K562 (cell line): Measurements from ENCODE around the gene ADM2. TPM values are rescaled to one million over a fixed set of nuclear protein-coding genes. Genes with fewer than 3 reads are reported as not detected.

ENCODE experiments used
- ATF7 ChIP-seq: fragments of 450-650 bp; IDR thresholded peaks from 2 replicates; pipeline ENCODE4 v1.7.1; 2014; ENCODE audit warnings: mild to moderate bottlenecking, moderate library complexity
- ERF ChIP-seq: fragments of 450-650 bp; formaldehyde crosslinking; IDR thresholded peaks from 2 replicates; pipeline ENCODE4 v1.4.0; 2020; ENCODE audit warnings: mild to moderate bottlenecking, mixed read lengths
- EWSR1 ChIP-seq: fragments of 450-650 bp; IDR thresholded peaks from 2 replicates; pipeline ENCODE4 v1.6.1; 2018; ENCODE audit warnings: borderline replicate concordance, mild to moderate bottlenecking, low read depth, moderate library complexity; ENCODE audit not compliant: partially characterized antibody
- FOS ChIP-seq: IDR thresholded peaks from 3 replicates; pipeline ENCODE4 v1.6.1; 2011; ENCODE audit not compliant: insufficient read length; ENCODE audit errors: extremely low read depth
- HDAC1 ChIP-seq, 2 experiments: fragments of 450-650 bp; IDR thresholded peaks; 2 replicates each; pipeline ENCODE4 v1.6.1; 2016 to 2017; ENCODE audit warnings: inconsistent platforms in 1 of 2, mild to moderate bottlenecking in 1 of 2, moderate library complexity in 1 of 2
- HDAC6 ChIP-seq: IDR thresholded peaks from 2 replicates; pipeline ENCODE4 v1.6.1; 2012; ENCODE audit warnings: low read depth, mild to moderate bottlenecking, control low read depth, inconsistent platforms, low read length, moderate library complexity
- HLTF ChIP-seq: fragments of 450-650 bp; IDR thresholded peaks from 2 replicates; pipeline ENCODE4 v1.6.1; 2016
- KDM2B ChIP-seq: fragments of 250-450 bp; sonication (Bioruptor Pico); IDR thresholded peaks from 2 replicates; pipeline ENCODE4 v1.8.0; 2021; ENCODE audit warnings: mild to moderate bottlenecking, moderate library complexity
- MBD2 ChIP-seq: sonication (generic); IDR thresholded peaks from 2 replicates; pipeline ENCODE4 v1.6.1; 2016; ENCODE audit warnings: low read depth, borderline replicate concordance
- MED1 ChIP-seq: sonication (generic); formaldehyde crosslinking; IDR thresholded peaks from 2 replicates; pipeline ENCODE4 v1.8.1; 2023; ENCODE audit warnings: missing genetic modification reagents, borderline replicate concordance
- RAD51 ChIP-seq: fragments of 450-650 bp; IDR thresholded peaks from 2 replicates; pipeline ENCODE4 v1.7.1; 2016; ENCODE audit warnings: low read depth, mild to moderate bottlenecking, borderline replicate concordance
- SFPQ ChIP-seq: fragments of 200-400 bp; formaldehyde crosslinking; IDR thresholded peaks from 2 replicates; pipeline ENCODE4 v1.6.1; 2017; ENCODE audit warnings: mild to moderate bottlenecking, low read depth, low read length, moderate library complexity
- TFAP4 ChIP-seq: sonication (generic); formaldehyde crosslinking; IDR thresholded peaks from 2 replicates; pipeline ENCODE4 v1.8.0; 2022; ENCODE audit warnings: missing genetic modification reagents, mild to moderate bottlenecking, moderate library complexity, borderline replicate concordance
- ZC3H8 ChIP-seq: fragments of 450-650 bp; IDR thresholded peaks from 2 replicates; pipeline ENCODE4 v1.6.1; 2017
- ZNF174 ChIP-seq: fragments of 250-450 bp; sonication (Bioruptor Pico); IDR thresholded peaks from 2 replicates; pipeline ENCODE4 v1.4.0; 2020; ENCODE audit warnings: mild to moderate bottlenecking
- ZNF274 ChIP-seq: IDR thresholded peaks from 2 replicates; pipeline ENCODE4 v1.6.1; 2011; ENCODE audit warnings: low read depth, mild to moderate bottlenecking, low read length, moderate library complexity, borderline replicate concordance
- ZNF347 ChIP-seq: fragments of 450-650 bp; formaldehyde crosslinking; IDR thresholded peaks from 2 replicates; pipeline ENCODE4 v1.4.0; 2020; ENCODE audit warnings: low read depth, mild to moderate bottlenecking, moderate library complexity
- polyA plus RNA-seq, 8 experiments: library from polyadenylated mRNA; depleted of rRNA in 4 of 8; stranded (reverse) in 5 of 8; unstranded in 3 of 8; fragments of >200 nt; fragmentation: Nextera tagmentation in 2 of 8; fragmentation: Illumina TruSeq in 1 of 8; extraction: Ambion mirVana in 2 of 8; extraction: Trizol in 1 of 8; gene quantifications; 2 replicates each; pipeline versions ENCODE4 v1.2.1 to v1.2.3, GENCODE V29; 2011 to 2014; ENCODE audit warnings: inconsistent platforms in 1 of 8, missing spikeins in 1 of 8
- total RNA-seq, 7 experiments: library from RNA; depleted of rRNA in 6 of 7; stranded (reverse); fragments of >200 nt in 6 of 7; fragmentation: Illumina TruSeq in 2 of 7; extraction: Trizol in 2 of 7; gene quantifications; 2 replicates each; pipeline versions ENCODE4 v1.2.1 to v1.2.3, GENCODE V29; 2011 to 2021; ENCODE audit warnings: low replicate concordance in 1 of 7
- TF ChIP-seq, protein P1 (sequence below): fragments of 250-450 bp; sonication (Bioruptor Pico); IDR thresholded peaks from 2 replicates; pipeline ENCODE4 v1.5.1; 2021; ENCODE audit warnings: mild to moderate bottlenecking
- TF ChIP-seq, protein P2 (sequence below): sonication (generic); formaldehyde crosslinking; IDR thresholded peaks from 2 replicates; pipeline ENCODE4 v1.9.0; 2022; ENCODE audit warnings: mild to moderate bottlenecking, missing genetic modification reagents
- TF ChIP-seq, protein P3 (sequence below): sonication (generic); formaldehyde crosslinking; IDR thresholded peaks from 2 replicates; pipeline ENCODE4 v1.8.1; 2023; ENCODE audit warnings: mild to moderate bottlenecking, missing genetic modification reagents
- TF ChIP-seq, protein P4 (sequence below): fragments of 250-450 bp; sonication (Bioruptor Pico); IDR thresholded peaks from 2 replicates; pipeline ENCODE4 v1.5.0; 2021

Gene ADM2
- total and polyA plus RNA-seq, 9 of the 15 experiments (the other 6 are each of a cell fraction or from before 2014, with no cell fraction given): 0.11 to 5.1 (median 0.38) TPM

DNA sequence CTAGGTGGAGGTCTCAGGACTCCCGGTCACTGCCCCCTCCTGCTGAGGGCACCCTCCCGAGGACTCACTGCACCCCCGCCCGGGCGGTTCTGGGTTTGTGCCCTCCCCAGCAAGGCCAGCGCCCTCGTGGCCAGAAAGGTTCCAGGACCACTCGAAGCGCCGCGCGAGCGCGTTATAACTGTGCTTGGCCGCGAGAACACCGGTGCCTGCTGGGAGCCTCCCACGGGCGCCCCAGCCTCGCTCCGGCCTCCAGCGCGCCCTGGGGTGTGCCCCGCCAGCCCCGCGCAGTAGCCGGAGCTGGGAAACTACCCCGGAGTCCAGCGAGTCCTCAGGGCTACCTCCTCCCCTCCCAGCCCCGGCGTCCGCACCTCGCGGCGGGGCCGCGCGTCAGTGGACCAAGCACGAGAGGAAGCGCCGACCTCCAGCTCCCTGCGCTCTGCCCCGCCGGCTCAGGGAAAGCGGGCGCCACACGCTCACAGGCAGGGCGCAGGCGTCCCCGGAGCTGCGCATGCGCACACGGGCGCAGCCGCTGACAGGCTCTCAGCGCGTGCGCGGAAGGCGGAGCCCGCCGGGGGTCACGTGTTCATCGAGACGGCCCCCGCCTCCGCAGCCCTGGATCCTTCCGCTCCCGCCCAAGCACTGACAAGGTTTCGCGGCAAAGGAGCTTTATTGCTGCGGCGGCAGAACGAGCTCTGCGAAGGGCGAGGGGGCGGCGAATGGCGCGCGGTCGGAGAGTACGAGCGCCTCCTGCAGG lies 43.9 kb downstream of the ADM2 start, which contains the start of gene SCO2 (continued):
- TF ChIP-seq, protein P1, sequence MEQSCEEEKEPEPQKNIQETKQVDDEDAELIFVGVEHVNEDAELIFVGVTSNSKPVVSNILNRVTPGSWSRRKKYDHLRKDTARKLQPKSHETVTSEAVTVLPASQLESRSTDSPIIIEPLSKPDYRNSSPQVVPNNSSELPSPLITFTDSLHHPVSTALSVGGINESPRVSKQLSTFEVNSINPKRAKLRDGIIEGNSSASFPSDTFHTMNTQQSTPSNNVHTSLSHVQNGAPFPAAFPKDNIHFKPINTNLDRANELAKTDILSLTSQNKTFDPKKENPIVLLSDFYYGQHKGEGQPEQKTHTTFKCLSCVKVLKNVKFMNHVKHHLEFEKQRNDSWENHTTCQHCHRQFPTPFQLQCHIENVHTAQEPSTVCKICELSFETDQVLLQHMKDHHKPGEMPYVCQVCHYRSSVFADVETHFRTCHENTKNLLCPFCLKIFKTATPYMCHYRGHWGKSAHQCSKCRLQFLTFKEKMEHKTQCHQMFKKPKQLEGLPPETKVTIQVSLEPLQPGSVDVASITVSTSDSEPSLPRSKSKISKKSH (CRISPR knock-in tag): no peak
- no peak for TF ChIP-seq FOS
- TF ChIP-seq, protein P2, sequence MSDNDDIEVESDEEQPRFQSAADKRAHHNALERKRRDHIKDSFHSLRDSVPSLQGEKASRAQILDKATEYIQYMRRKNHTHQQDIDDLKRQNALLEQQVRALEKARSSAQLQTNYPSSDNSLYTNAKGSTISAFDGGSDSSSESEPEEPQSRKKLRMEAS (CRISPR knock-in tag): peak; percentile 85
- TF ChIP-seq RAD51: peak; percentile 97
- TF ChIP-seq HLTF: no peak
- TF ChIP-seq, protein P3, sequence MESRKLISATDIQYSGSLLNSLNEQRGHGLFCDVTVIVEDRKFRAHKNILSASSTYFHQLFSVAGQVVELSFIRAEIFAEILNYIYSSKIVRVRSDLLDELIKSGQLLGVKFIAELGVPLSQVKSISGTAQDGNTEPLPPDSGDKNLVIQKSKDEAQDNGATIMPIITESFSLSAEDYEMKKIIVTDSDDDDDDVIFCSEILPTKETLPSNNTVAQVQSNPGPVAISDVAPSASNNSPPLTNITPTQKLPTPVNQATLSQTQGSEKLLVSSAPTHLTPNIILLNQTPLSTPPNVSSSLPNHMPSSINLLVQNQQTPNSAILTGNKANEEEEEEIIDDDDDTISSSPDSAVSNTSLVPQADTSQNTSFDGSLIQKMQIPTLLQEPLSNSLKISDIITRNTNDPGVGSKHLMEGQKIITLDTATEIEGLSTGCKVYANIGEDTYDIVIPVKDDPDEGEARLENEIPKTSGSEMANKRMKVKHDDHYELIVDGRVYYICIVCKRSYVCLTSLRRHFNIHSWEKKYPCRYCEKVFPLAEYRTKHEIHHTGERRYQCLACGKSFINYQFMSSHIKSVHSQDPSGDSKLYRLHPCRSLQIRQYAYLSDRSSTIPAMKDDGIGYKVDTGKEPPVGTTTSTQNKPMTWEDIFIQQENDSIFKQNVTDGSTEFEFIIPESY (CRISPR knock-in tag): peak; percentile 68; the same call in 1 of the 2 replicates
- TF ChIP-seq EWSR1: no peak
- peak; percentile 37; the same call in 1 of the 2 replicates for TF ChIP-seq ATF7
- TF ChIP-seq HDAC1 (IDR thresholded peaks at IDR 0.05): peak in 1 of 2 experiments; percentile 53; a peak in 1 of 4 replicates
- no peak for TF ChIP-seq KDM2B (CRISPR knock-in tag)
- TF ChIP-seq ZNF274: no peak
- no peak for TF ChIP-seq MED1
- TF ChIP-seq, protein P4, sequence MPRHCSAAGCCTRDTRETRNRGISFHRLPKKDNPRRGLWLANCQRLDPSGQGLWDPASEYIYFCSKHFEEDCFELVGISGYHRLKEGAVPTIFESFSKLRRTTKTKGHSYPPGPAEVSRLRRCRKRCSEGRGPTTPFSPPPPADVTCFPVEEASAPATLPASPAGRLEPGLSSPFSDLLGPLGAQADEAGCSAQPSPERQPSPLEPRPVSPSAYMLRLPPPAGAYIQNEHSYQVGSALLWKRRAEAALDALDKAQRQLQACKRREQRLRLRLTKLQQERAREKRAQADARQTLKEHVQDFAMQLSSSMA (CRISPR knock-in tag): no peak
- TF ChIP-seq ZNF174 (CRISPR knock-in tag): no peak
- no peak for TF ChIP-seq SFPQ
- no peak for TF ChIP-seq HDAC6
- no peak; the same call in 1 of the 2 replicates for TF ChIP-seq ERF (CRISPR knock-in tag)
- TF ChIP-seq ZNF347 (CRISPR knock-in tag): no peak
- TF ChIP-seq ZC3H8: no peak
- TF ChIP-seq TFAP4 (CRISPR knock-in tag): peak; percentile 71
- no peak; the same call in 1 of the 2 replicates for TF ChIP-seq MBD2
